MM.1S (cell line): ENCODE data around the gene NID2.

Source experiments
- CTCF ChIP-seq: fragments of 300-600 bp; sonication (generic); IDR thresholded peaks from 2 replicates; pipeline ENCODE4 v1.5.1; 2016; ENCODE audit warnings: antibody characterized with exemption, low read length, mixed read lengths
- EZH2 ChIP-seq: fragments of 300-600 bp; sonication (generic); optimal IDR thresholded peaks from 2 replicates; pipeline ENCODE3; 2017; ENCODE audit warnings: low read depth, mild to moderate bottlenecking, antibody characterized with exemption, low read length, mixed read lengths

DNA sequence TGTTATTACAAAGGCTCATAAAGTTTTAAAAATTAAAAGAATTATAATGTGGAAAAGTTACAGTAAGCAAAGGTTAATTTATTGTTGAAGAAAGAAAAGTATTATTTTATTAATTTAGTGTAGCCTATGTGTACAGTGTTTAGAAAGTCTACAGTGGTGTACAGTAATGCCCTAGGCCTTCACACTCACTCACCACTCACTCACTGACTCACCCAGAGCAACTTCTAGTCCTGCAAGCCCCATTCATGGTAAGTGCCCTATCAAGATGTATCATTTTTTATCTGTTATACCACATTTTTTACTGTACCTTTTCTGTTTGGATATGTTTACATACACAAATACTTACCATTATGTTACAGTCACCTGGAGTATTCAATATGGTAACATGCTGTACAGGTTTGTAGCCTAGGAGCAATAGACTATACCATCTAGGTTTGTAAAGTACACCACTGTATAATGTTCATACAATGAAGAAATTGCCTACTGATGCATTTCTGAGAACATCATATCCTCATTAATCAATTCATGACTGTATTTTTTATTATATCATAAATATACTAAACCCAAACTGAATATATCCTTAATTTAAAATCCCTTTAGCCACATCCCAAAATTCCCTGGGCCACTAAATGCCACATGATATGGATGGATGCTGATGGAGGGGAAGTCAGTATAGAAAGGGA lies 43.6 kb upstream of the NID2 start:
- no peak for TF ChIP-seq CTCF
- no peak for TF ChIP-seq EZH2
